ENCODE measurements around the gene GALNT9.

DNA sequence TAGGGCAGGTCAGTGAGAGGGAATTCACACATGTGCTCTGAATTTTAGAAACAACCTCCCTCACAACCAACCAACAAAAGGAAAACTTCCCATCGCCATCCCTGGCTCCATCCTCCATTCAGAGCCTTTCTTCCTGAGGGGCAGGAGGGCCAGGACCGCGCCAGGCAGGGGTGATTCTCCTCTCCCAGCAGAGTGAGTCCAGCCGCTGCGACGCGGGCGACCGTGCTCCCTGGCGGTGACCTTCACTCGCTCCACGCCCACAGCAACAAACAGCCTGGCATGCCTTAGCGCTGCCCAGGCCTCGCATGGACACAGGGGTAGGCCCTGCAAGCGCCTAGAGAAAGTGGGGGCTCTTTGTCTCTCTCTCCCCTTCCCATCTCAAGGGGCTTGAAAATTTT, 3.7 kb downstream of the GALNT9 start:
- TF ChIP-seq POLR2AphosphoS5 (IDR thresholded peaks at IDR 0.05) = no peak
- TF ChIP-seq CTCF (IDR thresholded peaks at IDR 0.05) = no peak
- no peak for TF ChIP-seq POLR2A (IDR thresholded peaks at IDR 0.05)

Data from sigmoid colon (tissue), 4 donors.